ENCODE data around the gene MT1F. TPM values are rescaled to one million over a fixed set of nuclear protein-coding genes. Genes with fewer than 3 reads are reported as not detected.
"Not testable (repeated sequence)": the region's sequence is repeated elsewhere in the genome, so short reads cannot be mapped to it uniquely, and the experiment has no call there.

Gene MT1F
- polyA plus RNA-seq, 3 donors = 49.5 to 56.3 (median 54.3) TPM

- no peak for DNase-seq (ENCODE audit: low read depth in 3 of 3, low spot score in 2 of 3)
These were observed 12.3 kb downstream of the MT1F start for GRCh38 chr16:56669840-56670619.

- DNase-seq (ENCODE audit: low read depth in 3 of 3, low spot score in 2 of 3) = no peak
These were observed 12.8 kb downstream of the MT1F start for GRCh38 chr16:56670620-56670934.

GRCh38 chr16:56671691-56672090 lies 13.9 kb downstream of the MT1F start:
- not testable (repeated sequence) for DNase-seq (ENCODE audit: low read depth in 3 of 3, low spot score in 2 of 3)

GRCh38 chr16:56672171-56672570 lies 14.4 kb downstream of the MT1F start:
- not testable (repeated sequence) for DNase-seq (ENCODE audit: low read depth in 3 of 3, low spot score in 2 of 3)

GRCh38 chr16:56672761-56673536 lies 15.2 kb downstream of the MT1F start:
- no peak for DNase-seq (ENCODE audit: low read depth in 3 of 3, low spot score in 2 of 3)

- DNase-seq (ENCODE audit: low read depth in 3 of 3, low spot score in 2 of 3) = no peak
These were observed 16.2 kb downstream of the MT1F start for GRCh38 chr16:56673921-56674320.

- not testable (repeated sequence) for DNase-seq (ENCODE audit: low read depth in 3 of 3, low spot score in 2 of 3)
These were observed 16.8 kb downstream of the MT1F start for GRCh38 chr16:56674570-56674969.

GRCh38 chr16:56675685-56676210 lies 18.0 kb downstream of the MT1F start:
- DNase-seq (ENCODE audit: low read depth in 3 of 3, low spot score in 2 of 3) = no peak

- no peak for DNase-seq (ENCODE audit: low read depth in 3 of 3, low spot score in 2 of 3)
These were observed 19.7 kb downstream of the MT1F start for GRCh38 chr16:56677474-56677873.

GRCh38 chr16:56679078-56679730 lies 21.4 kb downstream of the MT1F start:
- no peak for DNase-seq (ENCODE audit: low read depth in 3 of 3, low spot score in 2 of 3)

GRCh38 chr16:56679818-56680217 lies 22.1 kb downstream of the MT1F start:
- DNase-seq (ENCODE audit: low read depth in 3 of 3, low spot score in 2 of 3) = no peak

- DNase-seq (ENCODE audit: low read depth in 3 of 3, low spot score in 2 of 3) = peak in 2 of 3 donors; percentile 67 to 75
These were observed 24.4 kb downstream of the MT1F start, which contains the start of gene MT1X for GRCh38 chr16:56681939-56682702. TSS of gene MT1X (plus strand) at chr16:56682470. CDS start at chr16:56682541, 71 bp downstream.

- no peak for DNase-seq (ENCODE audit: low read depth in 3 of 3, low spot score in 2 of 3)
These were observed 25.1 kb downstream of the MT1F start for GRCh38 chr16:56682703-56683397.

- no peak for DNase-seq (ENCODE audit: low read depth in 3 of 3, low spot score in 2 of 3)
These were observed 25.8 kb downstream of the MT1F start for GRCh38 chr16:56683424-56684172.

- no peak for DNase-seq (ENCODE audit: low read depth in 3 of 3, low spot score in 2 of 3)
These were observed 26.6 kb downstream of the MT1F start for GRCh38 chr16:56684256-56684925.

GRCh38 chr16:56684926-56685590 lies 27.3 kb downstream of the MT1F start:
- DNase-seq (ENCODE audit: low read depth in 3 of 3, low spot score in 2 of 3) = no peak

- DNase-seq (ENCODE audit: low read depth in 3 of 3, low spot score in 2 of 3) = no peak
These were observed 29.0 kb downstream of the MT1F start for GRCh38 chr16:56686758-56687157.

- no peak for DNase-seq (ENCODE audit: low read depth in 3 of 3, low spot score in 2 of 3)
These were observed 31.0 kb downstream of the MT1F start for GRCh38 chr16:56688762-56689161.
